IPS-15b (cell line): ENCODE results near the gene SCAP.

Experiments
- H3K27me3 ChIP-seq: one replicate; pipeline ENCODE4 v1.6.1; 2013; ENCODE audit warnings: low read length; ENCODE audit not compliant: control insufficient read depth, insufficient read depth
- H3K36me3 ChIP-seq: one replicate; pipeline ENCODE4 v1.6.1; 2013; ENCODE audit warnings: low read length; ENCODE audit not compliant: control insufficient read depth, insufficient read depth
- H3K4me1 ChIP-seq: one replicate; pipeline ENCODE4 v1.6.1; 2013; ENCODE audit warnings: mild to moderate bottlenecking, low read length; ENCODE audit not compliant: control insufficient read depth, insufficient read depth
- H3K4me3 ChIP-seq: one replicate; pipeline ENCODE4 v1.5.1; 2013; ENCODE audit warnings: low read depth, low read length
- H3K9ac ChIP-seq: one replicate; pipeline ENCODE4 v1.6.1; 2013; ENCODE audit warnings: low read depth, mild to moderate bottlenecking, low read length
- H3K9me3 ChIP-seq: one replicate; pipeline ENCODE4 v1.6.1; 2013; ENCODE audit warnings: mild to moderate bottlenecking, low read length; ENCODE audit not compliant: control insufficient read depth, insufficient read depth

SCAP gene

GRCh38 chr3:47404431-47404876 is 71.3 kb downstream of the SCAP start:
- no peaks in the 10 kb centered on the region for H3K9me3 ChIP-seq
- no peaks in the 10 kb centered on the region for H3K4me1 ChIP-seq
- no peak overlapping the region for H3K9ac ChIP-seq
- no peaks in the 10 kb centered on the region for H3K27me3 ChIP-seq
- H3K4me3 ChIP-seq, result no peak overlapping the region
- peaks cover 29% of the 10 kb centered on the region for H3K36me3 ChIP-seq

GRCh38 chr3:47399531-47400270 is 76.0 kb downstream of the SCAP start:
- Histone ChIP-seq H3K9me3 (no peaks in the 10 kb centered on the region), H3K4me3 (no peak overlapping the region), H3K27me3 (no peaks in the 10 kb centered on the region), H3K36me3 (peaks cover 7% of the 10 kb centered on the region), H3K4me1 (no peaks in the 10 kb centered on the region), H3K9ac (no peak overlapping the region)

DNA sequence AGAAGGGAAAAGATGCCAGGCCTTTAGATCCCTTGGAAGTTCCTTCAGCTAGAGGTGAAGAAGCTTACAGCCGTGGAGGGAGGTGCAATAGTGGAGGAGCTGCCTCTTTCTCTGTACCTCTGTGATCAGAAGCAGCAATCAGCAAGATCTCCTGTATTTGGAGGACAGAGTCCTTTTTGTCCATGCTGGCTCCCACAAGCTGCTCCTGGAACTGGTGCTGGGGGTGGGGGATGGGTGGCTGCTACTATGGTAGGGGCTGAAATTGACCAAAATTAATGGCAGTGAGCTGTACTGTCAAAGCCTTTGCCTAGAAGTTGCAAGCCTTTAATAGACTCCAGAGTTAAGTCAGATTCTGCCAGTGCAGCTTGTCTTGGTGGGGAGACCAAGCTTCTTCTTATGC is 76.7 kb downstream of the SCAP start:
- H3K27me3 ChIP-seq, result no peaks in the 10 kb centered on the region
- no peak overlapping the region for H3K9ac ChIP-seq
- peaks cover 9% of the 10 kb centered on the region for H3K36me3 ChIP-seq
- H3K4me3 ChIP-seq, result no peak overlapping the region
- no peaks in the 10 kb centered on the region for H3K9me3 ChIP-seq
- no peaks in the 10 kb centered on the region for H3K4me1 ChIP-seq

GRCh38 chr3:47398228-47398627 is 77.5 kb downstream of the SCAP start:
- no peaks in the 10 kb centered on the region for H3K27me3 ChIP-seq
- no peaks in the 10 kb centered on the region for H3K4me1 ChIP-seq
- no peak overlapping the region for H3K9ac ChIP-seq
- peaks cover 9% of the 10 kb centered on the region for H3K36me3 ChIP-seq
- no peak overlapping the region for H3K4me3 ChIP-seq
- H3K9me3 ChIP-seq, result no peaks in the 10 kb centered on the region

DNA sequence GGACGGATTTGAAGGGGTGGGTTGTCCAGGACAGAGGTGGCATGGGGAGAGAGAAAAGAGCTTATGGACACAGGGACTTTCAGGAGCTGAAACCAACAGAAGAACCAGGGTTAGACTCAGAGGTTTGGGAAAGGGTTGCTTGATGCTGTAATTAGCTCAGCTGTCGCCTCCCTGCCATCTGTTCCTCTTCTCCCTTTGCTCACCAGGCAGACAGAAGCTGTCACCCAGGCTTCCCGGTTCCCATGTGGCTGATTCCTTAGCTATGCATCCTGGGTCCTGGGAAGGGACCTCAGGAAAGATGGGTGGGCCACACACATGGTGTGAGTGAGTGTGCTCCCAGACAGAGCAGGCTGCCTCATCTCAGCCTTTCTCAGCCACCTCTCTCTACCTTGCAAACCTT is 80.9 kb downstream of the SCAP start:
- H3K4me1 ChIP-seq, result no peaks in the 10 kb centered on the region
- no peaks in the 10 kb centered on the region for H3K9me3 ChIP-seq
- H3K36me3 ChIP-seq, result peaks cover 9% of the 10 kb centered on the region
- no peak overlapping the region for H3K4me3 ChIP-seq
- H3K9ac ChIP-seq, result no peak overlapping the region
- H3K27me3 ChIP-seq, result no peaks in the 10 kb centered on the region

DNA sequence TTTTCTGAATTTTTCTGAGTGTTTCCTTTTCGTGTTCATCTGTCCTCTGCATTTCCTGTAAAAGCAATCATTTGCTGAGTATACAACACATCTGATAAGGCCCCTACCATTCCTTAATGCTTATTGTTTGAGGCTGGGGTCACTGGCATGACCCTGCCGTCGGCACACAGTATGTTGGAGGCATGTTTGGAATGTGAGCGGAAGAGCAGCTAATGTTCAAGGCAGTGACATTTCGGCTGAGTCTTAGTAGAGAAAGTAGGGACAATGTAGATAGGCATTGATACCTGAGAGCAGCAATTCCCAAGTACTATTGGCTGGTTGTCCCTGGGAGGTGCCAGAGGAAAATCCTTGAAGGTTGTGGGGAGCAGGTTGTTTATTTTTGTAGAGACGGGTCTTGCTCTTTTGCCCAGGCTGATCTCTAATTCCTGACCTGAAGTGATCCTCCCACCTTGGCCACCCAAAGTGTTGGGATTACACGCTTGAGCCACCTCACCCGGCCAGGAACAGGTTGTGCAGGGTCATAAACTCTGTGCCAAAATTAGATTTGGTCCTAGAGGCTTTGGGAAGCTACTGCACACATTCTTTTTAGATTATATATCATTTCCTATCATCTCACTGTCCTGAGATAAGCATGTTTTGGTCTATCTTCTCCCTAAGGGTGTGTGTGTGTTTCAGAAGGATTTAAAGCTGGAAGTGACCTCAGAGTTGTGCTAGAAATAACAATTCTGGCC is 81.4 kb downstream of the SCAP start:
- H3K36me3 ChIP-seq, result peaks cover 9% of the 10 kb centered on the region
- H3K4me1 ChIP-seq, result no peaks in the 10 kb centered on the region
- H3K9me3 ChIP-seq, result no peaks in the 10 kb centered on the region
- H3K9ac ChIP-seq, result peak overlapping the region; percentile 3
- no peaks in the 10 kb centered on the region for H3K27me3 ChIP-seq
- H3K4me3 ChIP-seq, result no peak overlapping the region

DNA sequence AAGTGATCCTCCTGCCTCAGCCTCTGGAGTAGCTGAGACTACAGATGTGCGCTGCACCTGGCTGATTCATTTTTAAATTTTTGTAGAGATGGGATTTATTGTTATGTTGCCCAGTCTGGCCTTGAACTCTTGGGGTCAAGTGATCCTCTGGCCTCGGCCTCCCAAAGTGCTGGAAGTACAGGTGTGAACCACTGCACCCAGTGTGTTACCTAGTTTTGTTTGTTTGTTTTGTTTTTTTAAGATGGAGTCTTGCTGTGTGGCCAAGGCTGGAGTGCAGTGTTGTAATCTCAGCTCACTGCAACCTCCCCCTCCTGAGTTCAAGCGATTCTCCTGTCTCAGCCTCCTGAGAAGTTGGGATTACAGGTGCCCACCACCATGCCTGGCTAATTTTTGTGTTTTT is 82.8 kb downstream of the SCAP start:
- H3K36me3 ChIP-seq, result peaks cover 12% of the 10 kb centered on the region
- no peaks in the 10 kb centered on the region for H3K4me1 ChIP-seq

GRCh38 chr3:47385796-47386195 is 89.9 kb downstream of the SCAP start:
- H3K4me3 ChIP-seq, result no peak overlapping the region
- no peaks in the 10 kb centered on the region for H3K27me3 ChIP-seq
- H3K9ac ChIP-seq, result no peak overlapping the region
- H3K9me3 ChIP-seq, result no peaks in the 10 kb centered on the region
- peaks cover 3% of the 10 kb centered on the region for H3K36me3 ChIP-seq
- no peaks in the 10 kb centered on the region for H3K4me1 ChIP-seq

More for the DNA sequence above, 82.8 kb downstream of the SCAP start:
- Histone ChIP-seq H3K4me3 (no peak overlapping the region), H3K27me3 (no peaks in the 10 kb centered on the region), H3K9me3 (no peaks in the 10 kb centered on the region), H3K9ac (no peak overlapping the region)

DNA sequence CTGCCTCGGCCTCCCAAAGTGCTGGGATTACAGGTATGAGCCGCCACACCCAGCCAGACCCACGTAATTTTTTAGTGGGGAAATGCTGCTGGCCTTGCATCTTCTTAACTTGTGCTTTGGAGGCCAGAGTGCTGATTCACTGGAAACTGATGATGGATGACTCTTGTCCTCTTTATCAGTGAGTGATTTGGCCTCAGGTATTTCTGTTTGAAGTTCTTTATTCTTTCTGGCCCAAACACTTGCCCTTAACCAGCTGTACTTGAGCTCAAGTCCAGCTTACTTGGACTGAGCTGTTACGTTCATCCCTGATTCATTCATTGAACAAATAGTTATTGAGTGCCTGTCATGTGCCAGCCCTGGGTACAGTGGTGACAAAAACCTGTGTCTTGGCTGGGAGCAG is 90.7 kb downstream of the SCAP start:
- Histone ChIP-seq H3K9ac (no peak overlapping the region), H3K4me3 (no peak overlapping the region), H3K9me3 (no peaks in the 10 kb centered on the region), H3K27me3 (no peaks in the 10 kb centered on the region), H3K4me1 (no peaks in the 10 kb centered on the region), H3K36me3 (peaks cover 3% of the 10 kb centered on the region)

GRCh38 chr3:47384425-47384824 is 91.3 kb downstream of the SCAP start:
- no peak overlapping the region for H3K9ac ChIP-seq
- H3K9me3 ChIP-seq, result no peaks in the 10 kb centered on the region
- peaks cover 3% of the 10 kb centered on the region for H3K36me3 ChIP-seq
- H3K4me3 ChIP-seq, result no peak overlapping the region
- no peaks in the 10 kb centered on the region for H3K27me3 ChIP-seq
- H3K4me1 ChIP-seq, result no peaks in the 10 kb centered on the region

GRCh38 chr3:47381317-47382157 is 94.2 kb downstream of the SCAP start:
- Histone ChIP-seq H3K9ac (peak overlapping the region; percentile 96), H3K27me3 (no peaks in the 10 kb centered on the region), H3K9me3 (no peaks in the 10 kb centered on the region), H3K36me3 (no peaks in the 10 kb centered on the region), H3K4me1 (no peaks in the 10 kb centered on the region), H3K4me3 (peak overlapping the region; percentile 95)
